Measurements from ENCODE around the gene HEXIM1. TPM values are rescaled to one million over a fixed set of nuclear protein-coding genes. Genes with fewer than 3 reads are reported as not detected.

Gene HEXIM1
- total RNA-seq, 1 experiment from 2014 or later, result 59.1 TPM

DNA sequence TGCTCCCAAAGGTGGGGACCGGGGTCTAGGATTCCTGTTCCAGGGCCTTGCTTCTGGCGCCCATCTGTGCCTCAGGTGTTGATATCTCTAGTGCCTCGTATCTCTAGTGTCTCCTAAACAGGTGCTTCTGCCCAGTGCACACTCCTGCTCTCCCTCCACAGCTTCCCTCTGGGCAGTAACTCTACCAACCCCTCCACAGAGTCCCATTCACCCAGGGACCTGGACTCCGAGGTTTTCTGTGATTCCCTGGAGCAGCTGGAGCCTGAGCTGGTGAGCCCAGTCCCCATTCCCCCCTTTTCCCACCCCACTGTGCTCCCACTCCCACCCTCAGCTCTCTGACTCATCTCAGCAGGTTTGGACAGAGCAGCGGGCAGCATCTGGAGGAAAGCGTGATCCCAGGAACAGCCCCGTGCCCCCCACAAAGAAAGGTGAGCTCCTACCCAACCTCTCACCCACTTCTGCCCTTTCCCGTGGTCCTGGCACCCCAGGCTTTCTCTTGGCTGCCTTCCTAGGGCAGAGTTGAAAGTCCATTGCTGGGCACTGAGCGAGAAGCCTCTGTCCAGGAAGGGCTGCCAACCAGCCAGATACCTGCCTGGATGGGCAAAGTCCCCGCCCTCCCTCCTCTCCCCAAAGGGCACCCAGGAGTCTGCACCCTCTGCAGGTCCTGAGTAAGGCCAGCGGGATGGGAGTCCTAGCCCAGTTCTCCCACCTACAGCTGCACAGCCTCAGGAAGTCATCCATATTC is 10.5 kb upstream of the HEXIM1 start:
- intact Hi-C loops (cut with micrococcal nuclease; ENCODE audit: unreplicated experiment), result no loop called here
- no peak overlapping the region for H3K4me3 ChIP-seq (ENCODE audit: low read depth in 2 of 2, low read length in 2 of 2)
- BruUV-seq (replicated peaks), result no TSS peak
- peaks cover 8% of the 10 kb centered on the region; the same call in 1 of the 2 replicates for H3K4me1 ChIP-seq (ENCODE audit: control insufficient read depth, insufficient read depth, low read length)
- ChIA-PET POLR2A (interaction anchor here (0.6 kb wide), 2 partner anchors 51 to 64 kb away, joined by 3 read pairs; no protein-coding TSS in a partner anchor), CTCF (interaction anchor here (0.5 to 2.9 kb wide), 2 partner anchors 57 to 60 kb away, joined by 6 to 58 read pairs; no protein-coding TSS in a partner anchor)
- H3K36me3 ChIP-seq (ENCODE audit: control insufficient read depth, insufficient read depth, low read length), result no peaks in the 10 kb centered on the region
- H3K27ac ChIP-seq (ENCODE audit: low read length), result no peak overlapping the region
- DNase-seq (ENCODE audit: low read depth, low spot score), result no peak
- TF ChIP-seq SIN3A (IDR thresholded peaks at IDR 0.05; ENCODE audit: borderline replicate concordance, insufficient read depth, low read depth, low read length) (no peak), REST (IDR thresholded peaks at IDR 0.05; ENCODE audit: insufficient read depth in 1 of 2, low read depth in 2 of 2, low read length in 1 of 2) (no peak), POLR2AphosphoS5 (IDR thresholded peaks at IDR 0.05; ENCODE audit: low read depth, low read length) (no peak), TCF7L2 (IDR thresholded peaks at IDR 0.05; ENCODE audit: low read depth, low read length) (no peak)
- TF ChIP-seq, protein P1, sequence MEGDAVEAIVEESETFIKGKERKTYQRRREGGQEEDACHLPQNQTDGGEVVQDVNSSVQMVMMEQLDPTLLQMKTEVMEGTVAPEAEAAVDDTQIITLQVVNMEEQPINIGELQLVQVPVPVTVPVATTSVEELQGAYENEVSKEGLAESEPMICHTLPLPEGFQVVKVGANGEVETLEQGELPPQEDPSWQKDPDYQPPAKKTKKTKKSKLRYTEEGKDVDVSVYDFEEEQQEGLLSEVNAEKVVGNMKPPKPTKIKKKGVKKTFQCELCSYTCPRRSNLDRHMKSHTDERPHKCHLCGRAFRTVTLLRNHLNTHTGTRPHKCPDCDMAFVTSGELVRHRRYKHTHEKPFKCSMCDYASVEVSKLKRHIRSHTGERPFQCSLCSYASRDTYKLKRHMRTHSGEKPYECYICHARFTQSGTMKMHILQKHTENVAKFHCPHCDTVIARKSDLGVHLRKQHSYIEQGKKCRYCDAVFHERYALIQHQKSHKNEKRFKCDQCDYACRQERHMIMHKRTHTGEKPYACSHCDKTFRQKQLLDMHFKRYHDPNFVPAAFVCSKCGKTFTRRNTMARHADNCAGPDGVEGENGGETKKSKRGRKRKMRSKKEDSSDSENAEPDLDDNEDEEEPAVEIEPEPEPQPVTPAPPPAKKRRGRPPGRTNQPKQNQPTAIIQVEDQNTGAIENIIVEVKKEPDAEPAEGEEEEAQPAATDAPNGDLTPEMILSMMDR (IDR thresholded peaks at IDR 0.05), result no peak
- no peaks in the 10 kb centered on the region for H3K27me3 ChIP-seq (ENCODE audit: control insufficient read depth, insufficient read depth, low read length)
- no peak for ATAC-seq
- in situ Hi-C loops (cut with HindIII; ENCODE audit: low pct_unique_long_range_greater_than_20kb, low sequenced_read_pairs), result no loop called here
- H3K9me3 ChIP-seq (ENCODE audit: control insufficient read depth, insufficient read depth, low read depth, low read length), result no peaks in the 10 kb centered on the region

DNA sequence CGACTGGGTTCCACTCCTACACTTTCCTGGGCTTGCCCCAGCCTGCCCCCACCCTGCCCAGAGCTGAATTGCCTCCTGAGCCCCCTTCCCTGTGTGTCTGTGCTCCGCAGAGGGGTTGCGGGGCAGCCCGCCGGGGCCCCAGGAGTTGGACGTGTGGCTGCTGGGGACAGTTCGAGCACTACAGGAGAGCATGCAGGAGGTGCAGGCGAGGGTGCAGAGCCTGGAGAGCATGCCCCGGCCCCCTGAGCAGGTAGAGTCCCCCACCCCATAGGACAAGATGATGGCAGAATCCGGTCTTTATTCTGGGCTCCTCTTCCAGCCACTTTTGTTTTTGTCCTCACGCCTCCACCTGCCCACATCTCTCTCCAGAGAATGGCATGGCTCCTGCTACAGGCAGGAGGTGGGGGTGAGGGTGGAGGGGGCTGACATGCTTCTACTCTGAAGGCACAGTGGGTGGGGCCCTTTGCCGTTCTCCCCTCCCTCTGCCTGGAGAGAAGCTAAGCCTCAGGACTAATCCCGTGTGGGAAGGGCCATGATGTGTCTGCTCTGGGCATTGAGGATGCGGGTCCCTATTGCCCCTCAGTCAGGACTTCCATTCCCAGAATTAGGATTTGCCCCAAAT is 9.3 kb upstream of the HEXIM1 start:
- DNase-seq (ENCODE audit: low read depth, low spot score) (no peak), ATAC-seq (no peak)
- no peaks in the 10 kb centered on the region for H3K9me3 ChIP-seq (ENCODE audit: control insufficient read depth, insufficient read depth, low read depth, low read length)
- H3K27me3 ChIP-seq (ENCODE audit: control insufficient read depth, insufficient read depth, low read length), result no peaks in the 10 kb centered on the region
- in situ Hi-C loops (cut with HindIII; ENCODE audit: low pct_unique_long_range_greater_than_20kb, low sequenced_read_pairs), result no loop called here
- CTCF ChIA-PET, result no interaction called here
- H3K36me3 ChIP-seq (ENCODE audit: control insufficient read depth, insufficient read depth, low read length), result no peaks in the 10 kb centered on the region
- intact Hi-C loops (cut with micrococcal nuclease; ENCODE audit: unreplicated experiment), result no loop called here
- peaks cover 8% of the 10 kb centered on the region; the same call in 1 of the 2 replicates for H3K4me1 ChIP-seq (ENCODE audit: control insufficient read depth, insufficient read depth, low read length)
- no TSS peak for BruUV-seq (replicated peaks)
- no peak overlapping the region for H3K27ac ChIP-seq (ENCODE audit: low read length)
- no peak overlapping the region for H3K4me3 ChIP-seq (ENCODE audit: low read depth in 2 of 2, low read length in 2 of 2)
- TF ChIP-seq, protein P1 (IDR thresholded peaks at IDR 0.05), result no peak
- TF ChIP-seq POLR2AphosphoS5 (IDR thresholded peaks at IDR 0.05; ENCODE audit: low read depth, low read length) (no peak), TCF7L2 (IDR thresholded peaks at IDR 0.05; ENCODE audit: low read depth, low read length) (no peak), REST (IDR thresholded peaks at IDR 0.05; ENCODE audit: insufficient read depth in 1 of 2, low read depth in 2 of 2, low read length in 1 of 2) (no peak), SIN3A (IDR thresholded peaks at IDR 0.05; ENCODE audit: borderline replicate concordance, insufficient read depth, low read depth, low read length) (no peak)
- POLR2A ChIA-PET, result no interaction called here

Measured in Panc1 (cell line).